Activated T-helper 1 cell treated with anti-CD3 and anti-CD28 coated beads, Interleukin-12 subunit alpha, Interleukin-12 subunit beta, Interleukin-2, Interleukin-4 antibody, amounts not matched to agents 30 ng/mL and 10 ng/mL and 1 ng/mL, durations not matched to agents 14 hours and 24 hours and 36 hours (primary cell): Measurements from ENCODE around the gene TTC28. TPM values are rescaled to one million over a fixed set of nuclear protein-coding genes. Genes with fewer than 3 reads are reported as not detected.

Source experiments
- DNase-seq: peaks from one replicate; pipeline ENCODE4 v3.0.0; 2021; ENCODE audit warnings: low spot score
- H3K27ac Mint-ChIP-seq: one replicate; pipeline ENCODE4 v1.8.0; 2021; ENCODE audit warnings: mild to moderate bottlenecking, mixed read lengths
- H3K27me3 Mint-ChIP-seq: one replicate; pipeline ENCODE4 v1.8.0; 2022; ENCODE audit warnings: mild to moderate bottlenecking, moderate library complexity, mixed read lengths; ENCODE audit not compliant: insufficient read depth
- H3K36me3 Mint-ChIP-seq: one replicate; pipeline ENCODE4 v1.8.0; 2021; ENCODE audit warnings: low read depth, mixed read lengths
- H3K4me1 Mint-ChIP-seq: one replicate; pipeline ENCODE4 v1.8.0; 2021; ENCODE audit warnings: low read depth, mixed read lengths
- H3K4me3 Mint-ChIP-seq: one replicate; pipeline ENCODE4 v1.8.0; 2021; ENCODE audit warnings: mild to moderate bottlenecking, moderate library complexity, mixed read lengths
- H3K9me3 Mint-ChIP-seq: one replicate; pipeline ENCODE4 v1.8.0; 2021; ENCODE audit warnings: mixed read lengths
- intact Hi-C: fragments of 100-400 bp; cut with micrococcal nuclease; formaldehyde crosslinking; loops from one replicate; pipeline ENCODE4 v1.15.1; 2024
- total RNA-seq: library from RNA; stranded (reverse); gene quantifications from 2 replicates; pipeline ENCODE4 v1.2.3, GENCODE V29; 2022

The TTC28 gene
- total RNA-seq, 1 donor from 2014 or later = 2.4 TPM

DNA sequence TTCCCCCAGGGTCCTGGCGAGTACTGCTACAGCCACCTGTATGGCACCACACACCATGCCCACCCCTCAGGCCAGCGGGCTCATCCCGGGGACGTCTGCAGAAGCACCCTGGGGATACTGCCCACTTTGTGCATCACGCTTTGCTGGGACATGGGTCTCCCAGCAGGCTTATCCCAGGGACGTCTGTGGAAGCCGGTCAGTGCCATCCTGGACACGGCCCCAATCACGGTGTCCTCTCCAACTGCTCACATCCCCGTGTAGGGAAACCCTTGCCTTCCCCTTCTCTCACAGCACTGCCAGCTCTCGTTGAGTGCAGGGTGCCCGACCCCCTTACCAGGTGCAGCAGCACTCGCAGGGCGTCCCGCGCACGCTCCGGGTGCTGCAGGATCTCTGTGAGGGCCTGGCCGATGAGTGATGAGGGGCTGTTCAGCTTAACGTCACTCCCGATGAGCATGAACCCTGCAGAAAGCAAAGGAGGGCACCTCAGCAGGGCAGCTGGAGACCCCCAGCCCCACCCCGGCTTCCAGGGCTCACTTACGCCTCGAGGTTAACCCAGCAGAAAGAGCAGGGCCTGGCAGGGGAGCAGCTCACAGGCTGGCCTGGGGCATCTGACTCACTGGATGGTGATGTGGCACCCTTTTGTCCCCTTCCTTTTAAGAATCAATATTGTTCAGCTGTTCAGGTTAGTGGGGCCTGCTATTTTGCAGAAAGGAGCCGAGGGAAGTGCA, 683.7 kb downstream of the TTC28 start:
- Mint-ChIP-seq H3K4me1 (no peaks in the 10 kb centered on the region), H3K27ac (no peak overlapping the region), H3K27me3 (no peaks in the 10 kb centered on the region), H3K4me3 (no peak overlapping the region), H3K36me3 (no peaks in the 10 kb centered on the region), H3K9me3 (no peaks in the 10 kb centered on the region)
- intact Hi-C loops = no loop called here
- DNase-seq = no peak

DNA sequence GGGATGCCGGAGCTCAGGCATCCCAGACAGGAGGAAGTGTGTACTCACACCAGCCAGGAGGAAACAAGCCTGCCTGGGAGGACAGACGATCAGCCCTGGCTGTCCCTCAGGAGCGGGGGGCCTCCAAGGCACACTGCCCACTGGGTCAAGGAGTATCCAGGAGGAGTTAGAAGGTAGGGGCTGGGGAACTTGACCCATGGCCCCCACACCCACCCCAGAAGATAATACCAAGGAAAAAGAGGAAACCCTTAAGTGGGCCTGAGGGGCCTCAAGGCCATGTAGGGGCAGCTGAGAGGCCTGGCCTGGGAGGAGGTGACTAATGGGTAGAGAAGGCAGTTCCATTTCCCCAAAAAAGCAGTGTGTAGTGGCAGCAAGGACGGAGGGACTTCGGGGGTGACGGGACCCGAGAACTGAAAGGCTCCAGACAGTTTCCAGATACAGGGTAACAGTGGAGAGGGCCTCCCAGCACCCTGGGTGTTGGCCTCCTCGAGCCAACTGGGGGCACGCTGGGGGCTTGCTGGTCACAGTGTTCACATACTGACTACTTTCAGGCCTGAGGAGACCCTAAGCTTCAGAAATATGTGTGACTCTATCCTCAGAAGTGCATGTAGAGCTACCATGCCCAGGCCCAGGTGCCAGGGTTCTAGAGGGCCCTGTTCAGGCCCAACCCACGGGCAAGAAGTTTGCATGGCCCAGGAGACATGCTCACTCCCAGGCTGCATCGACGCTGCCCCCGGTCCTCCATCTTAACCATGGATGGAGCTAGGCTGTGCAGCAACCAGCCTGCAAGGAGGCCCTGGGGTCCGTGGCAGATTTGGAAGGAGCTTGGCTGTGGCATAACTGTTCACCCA, 684.9 kb downstream of the TTC28 start:
- intact Hi-C loops = no loop called here
- Mint-ChIP-seq H3K9me3 (no peaks in the 10 kb centered on the region), H3K36me3 (no peaks in the 10 kb centered on the region)

DNA sequence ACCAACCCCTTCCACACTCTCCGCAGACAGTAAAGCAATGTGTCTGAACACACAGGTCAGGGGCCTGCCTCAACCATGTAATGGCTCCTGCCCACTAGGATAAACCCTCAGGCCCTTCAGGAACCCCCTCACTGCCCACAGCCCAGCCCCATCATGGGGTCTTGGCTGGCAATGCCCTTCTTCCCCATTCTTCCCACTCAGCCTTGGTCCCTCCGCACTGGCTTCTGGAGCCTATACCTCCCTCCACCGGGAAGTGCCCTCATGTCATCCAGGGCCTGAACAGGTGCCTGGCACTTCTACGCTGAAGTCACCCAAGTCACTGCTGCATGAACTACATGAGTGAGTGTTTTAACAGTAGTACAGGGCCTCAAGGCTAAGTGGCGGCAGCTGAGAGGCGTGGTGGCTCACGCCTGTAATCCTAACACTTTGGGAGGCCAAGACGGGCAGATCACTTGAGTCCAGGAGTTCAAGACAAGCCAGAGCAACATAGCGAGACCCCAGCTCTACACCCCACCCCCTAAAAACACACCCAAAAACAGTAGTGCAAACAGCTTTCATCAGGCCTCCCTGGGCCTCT, 685.8 kb downstream of the TTC28 start:
- Mint-ChIP-seq H3K4me1 (no peaks in the 10 kb centered on the region), H3K36me3 (no peaks in the 10 kb centered on the region), H3K27ac (no peak overlapping the region), H3K9me3 (no peaks in the 10 kb centered on the region), H3K4me3 (no peak overlapping the region), H3K27me3 (no peaks in the 10 kb centered on the region)
- no peak for DNase-seq
- intact Hi-C loops = no loop called here

More for the DNA sequence above, 684.9 kb downstream of the TTC28 start:
- no peak overlapping the region for H3K4me3 Mint-ChIP-seq
- DNase-seq = no peak
- no peaks in the 10 kb centered on the region for H3K27me3 Mint-ChIP-seq
- no peak overlapping the region for H3K27ac Mint-ChIP-seq
- no peaks in the 10 kb centered on the region for H3K4me1 Mint-ChIP-seq

DNA sequence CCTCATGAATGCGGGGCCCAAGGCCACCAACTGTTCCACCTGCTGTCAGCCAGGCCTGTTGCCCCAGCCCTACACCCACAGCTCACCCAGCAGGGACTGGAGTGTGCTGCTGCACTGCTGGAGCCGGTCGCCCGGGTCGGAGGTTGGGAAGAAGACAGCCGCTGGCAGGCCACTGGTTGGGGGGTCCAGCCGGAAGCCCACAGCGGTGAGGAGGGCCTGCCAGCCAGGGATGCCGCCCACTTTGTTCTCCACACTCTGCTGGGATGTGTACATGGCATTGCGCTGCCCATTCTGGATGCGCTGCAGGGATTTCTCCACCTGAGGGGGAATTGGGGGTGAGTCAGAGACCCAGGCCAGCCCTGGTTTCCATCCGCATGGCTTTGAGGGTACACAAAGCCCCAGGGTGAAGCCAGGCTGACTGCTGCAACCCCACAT, 686.4 kb downstream of the TTC28 start:
- H3K9me3 Mint-ChIP-seq = no peaks in the 10 kb centered on the region
- no peaks in the 10 kb centered on the region for H3K27me3 Mint-ChIP-seq

DNA sequence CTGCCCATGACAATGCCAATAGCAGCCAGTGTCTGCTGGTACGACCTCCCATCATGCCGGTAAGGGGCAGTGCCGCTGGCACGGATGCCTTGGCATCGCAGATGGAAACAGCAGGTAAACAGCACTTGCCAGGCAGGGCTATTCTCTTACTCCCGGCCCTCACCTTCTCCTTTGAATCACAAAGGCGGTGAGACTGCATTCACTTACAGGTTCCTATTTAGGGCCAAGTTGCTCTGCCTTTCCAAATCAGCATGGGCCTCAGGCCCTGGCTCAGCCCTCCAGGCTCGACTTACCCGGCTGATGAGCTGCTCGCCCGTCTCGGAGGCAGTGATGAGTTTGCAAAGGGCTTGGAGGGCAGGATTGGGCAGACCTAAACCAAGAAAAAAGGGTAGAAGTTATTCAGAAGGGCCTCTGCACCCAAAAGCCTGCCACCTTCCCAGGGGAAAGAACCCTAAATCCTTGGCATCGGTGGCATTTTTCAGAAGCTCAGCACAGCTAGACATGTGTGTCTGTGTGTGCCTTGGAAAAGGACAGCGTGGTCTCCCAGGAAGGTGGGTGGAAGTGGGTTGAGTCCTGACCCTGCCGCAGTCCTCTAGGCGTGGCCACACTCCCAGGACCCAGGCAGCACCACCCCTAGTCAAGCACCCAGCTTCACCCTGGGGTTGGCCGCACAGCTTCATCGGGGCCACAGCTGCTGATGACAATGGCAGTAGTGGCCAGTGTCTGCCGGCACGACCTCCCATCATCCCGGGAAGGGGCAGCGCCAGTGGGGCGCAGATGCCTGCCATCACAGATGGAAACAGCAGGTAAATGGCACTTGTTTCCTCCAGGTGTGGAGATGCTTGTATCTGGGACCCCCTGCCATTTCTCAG, 687.1 kb downstream of the TTC28 start:
- intact Hi-C loops = no loop called here
- Mint-ChIP-seq H3K36me3 (no peaks in the 10 kb centered on the region), H3K4me1 (no peaks in the 10 kb centered on the region), H3K9me3 (no peaks in the 10 kb centered on the region), H3K27ac (no peak overlapping the region), H3K27me3 (no peaks in the 10 kb centered on the region), H3K4me3 (no peak overlapping the region)
- no peak for DNase-seq

More for the DNA sequence above, 686.4 kb downstream of the TTC28 start:
- H3K4me3 Mint-ChIP-seq = no peak overlapping the region
- no peaks in the 10 kb centered on the region for H3K4me1 Mint-ChIP-seq
- no peak for DNase-seq
- intact Hi-C loops = no loop called here
- H3K36me3 Mint-ChIP-seq = no peaks in the 10 kb centered on the region
- H3K27ac Mint-ChIP-seq = no peak overlapping the region

DNA sequence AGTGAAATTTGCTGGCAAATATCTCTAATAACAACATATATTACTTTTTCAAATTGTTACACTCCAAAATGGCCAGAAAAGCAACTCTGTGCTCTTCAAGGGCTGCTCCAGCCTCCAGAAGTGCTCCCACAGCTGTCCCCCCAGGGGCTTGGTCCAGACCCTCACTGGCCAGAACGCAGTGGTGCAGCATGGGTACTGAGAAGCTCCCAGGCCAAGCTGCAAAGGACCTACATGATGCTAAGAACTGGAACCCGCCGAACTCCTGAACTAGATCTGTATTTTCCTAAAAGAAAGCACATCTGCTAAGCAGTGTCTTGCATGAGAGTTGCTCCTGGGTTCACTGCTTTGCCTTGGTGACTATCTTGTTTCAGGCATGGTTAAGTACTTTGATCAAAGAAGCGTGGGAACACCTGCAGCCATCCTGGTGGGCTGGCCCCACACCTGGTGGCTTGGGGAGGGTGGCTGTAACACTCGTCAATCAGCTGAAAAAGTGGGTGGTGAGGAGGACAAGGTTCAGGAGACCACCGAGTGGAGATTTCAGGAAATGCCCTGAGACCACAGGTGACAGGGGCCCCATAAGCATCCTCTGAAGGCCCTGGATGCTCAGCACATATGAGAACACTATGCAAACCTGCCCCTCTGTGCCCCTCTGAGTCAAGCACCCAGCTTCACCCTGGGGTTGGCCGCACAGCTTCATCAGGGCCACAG, 687.9 kb downstream of the TTC28 start:
- Mint-ChIP-seq H3K4me3 (no peak overlapping the region), H3K9me3 (no peaks in the 10 kb centered on the region)
- intact Hi-C loops = no loop called here

DNA sequence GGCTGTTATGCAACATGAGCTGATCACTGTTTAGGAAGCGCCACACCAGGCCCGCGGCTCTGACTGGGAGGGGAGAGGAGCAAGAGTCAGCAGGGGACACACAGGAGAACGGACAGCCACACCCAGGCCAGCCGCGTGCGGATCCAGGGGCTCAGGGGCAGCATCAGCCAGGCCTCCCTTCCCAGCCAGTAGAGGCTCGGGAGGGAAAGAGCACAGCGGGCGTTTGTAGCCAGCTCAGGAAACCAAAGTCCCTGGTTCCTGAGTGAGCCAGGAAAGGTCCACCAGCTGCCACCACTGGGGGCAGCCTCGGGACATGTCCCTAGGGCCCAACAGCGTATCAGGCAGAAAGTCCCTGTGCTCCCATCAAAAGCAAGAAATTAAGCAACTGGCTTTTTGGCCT, 688.8 kb downstream of the TTC28 start:
- Mint-ChIP-seq H3K27me3 (no peaks in the 10 kb centered on the region), H3K9me3 (no peaks in the 10 kb centered on the region), H3K4me3 (no peak overlapping the region), H3K36me3 (no peaks in the 10 kb centered on the region), H3K27ac (peak overlapping the region; percentile 70), H3K4me1 (no peaks in the 10 kb centered on the region)
- no peak for DNase-seq
- intact Hi-C loops = no loop called here

More for the DNA sequence above, 687.9 kb downstream of the TTC28 start:
- DNase-seq = no peak
- H3K4me1 Mint-ChIP-seq = no peaks in the 10 kb centered on the region
- H3K27me3 Mint-ChIP-seq = no peaks in the 10 kb centered on the region
- no peak overlapping the region for H3K27ac Mint-ChIP-seq
- no peaks in the 10 kb centered on the region for H3K36me3 Mint-ChIP-seq

DNA sequence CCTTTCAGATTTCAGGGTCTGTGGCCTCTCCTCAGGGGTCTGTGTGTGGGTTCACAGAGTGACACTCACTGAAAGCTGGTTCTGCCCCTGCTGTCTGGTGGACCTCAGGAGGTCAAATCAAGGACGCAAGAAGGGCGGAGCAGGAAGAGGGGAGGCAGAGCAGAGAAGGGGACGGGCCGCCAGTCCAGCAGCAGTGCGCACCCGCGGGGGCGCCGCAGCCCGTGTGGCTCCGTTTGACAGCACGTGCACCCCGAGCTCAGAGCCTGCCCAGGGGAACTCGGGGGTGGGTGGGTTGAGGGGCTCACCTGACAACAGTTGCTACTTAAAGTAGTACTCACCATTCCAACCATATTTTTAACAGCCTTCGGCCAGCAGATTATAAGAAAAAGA, 689.2 kb downstream of the TTC28 start:
- H3K27me3 Mint-ChIP-seq = no peaks in the 10 kb centered on the region
- H3K4me3 Mint-ChIP-seq = no peak overlapping the region
- no peak for DNase-seq

DNA sequence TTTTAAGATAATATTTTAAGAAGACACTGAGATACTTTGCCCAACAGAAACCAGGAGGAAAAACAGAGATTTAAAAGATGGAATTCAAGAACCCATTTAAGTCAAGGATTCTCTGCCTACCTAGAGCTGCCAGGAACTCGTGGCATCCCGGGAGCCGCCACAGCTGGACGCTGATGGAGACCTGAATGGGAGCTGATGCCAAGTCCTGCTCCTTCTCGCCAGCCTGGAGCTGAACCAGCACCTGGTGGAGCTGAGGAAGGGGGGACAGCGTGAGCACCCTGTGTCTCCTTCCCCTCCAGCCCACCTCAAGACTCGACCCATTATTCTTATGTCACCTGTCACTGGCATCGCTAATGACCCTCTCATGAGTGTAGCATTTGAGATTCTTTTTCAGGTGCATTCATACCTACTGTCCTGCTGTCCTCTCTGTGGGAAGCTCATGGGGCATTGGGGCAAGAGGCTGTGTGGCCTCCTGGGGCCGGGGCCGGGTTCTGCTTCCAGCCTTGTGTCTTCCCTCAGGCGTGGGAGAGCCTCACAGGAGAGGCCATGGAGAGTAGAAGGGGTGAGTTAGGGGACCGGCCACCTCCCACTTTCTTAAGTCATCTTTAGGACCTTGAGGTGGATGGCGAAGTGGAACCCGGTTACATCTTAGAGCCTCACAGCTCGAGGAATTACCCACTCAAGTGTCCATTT, 689.7 kb downstream of the TTC28 start:
- intact Hi-C loops = no loop called here
- no peaks in the 10 kb centered on the region for H3K27me3 Mint-ChIP-seq
- no peaks in the 10 kb centered on the region for H3K9me3 Mint-ChIP-seq
- H3K27ac Mint-ChIP-seq = no peak overlapping the region
- H3K4me1 Mint-ChIP-seq = no peaks in the 10 kb centered on the region
- no peak for DNase-seq
- H3K4me3 Mint-ChIP-seq = no peak overlapping the region
- H3K36me3 Mint-ChIP-seq = no peaks in the 10 kb centered on the region

More for the DNA sequence above, 689.2 kb downstream of the TTC28 start:
- H3K9me3 Mint-ChIP-seq = no peaks in the 10 kb centered on the region
- intact Hi-C loops = no loop called here
- no peaks in the 10 kb centered on the region for H3K4me1 Mint-ChIP-seq
- no peaks in the 10 kb centered on the region for H3K36me3 Mint-ChIP-seq
- peak overlapping the region; percentile 70 for H3K27ac Mint-ChIP-seq

DNA sequence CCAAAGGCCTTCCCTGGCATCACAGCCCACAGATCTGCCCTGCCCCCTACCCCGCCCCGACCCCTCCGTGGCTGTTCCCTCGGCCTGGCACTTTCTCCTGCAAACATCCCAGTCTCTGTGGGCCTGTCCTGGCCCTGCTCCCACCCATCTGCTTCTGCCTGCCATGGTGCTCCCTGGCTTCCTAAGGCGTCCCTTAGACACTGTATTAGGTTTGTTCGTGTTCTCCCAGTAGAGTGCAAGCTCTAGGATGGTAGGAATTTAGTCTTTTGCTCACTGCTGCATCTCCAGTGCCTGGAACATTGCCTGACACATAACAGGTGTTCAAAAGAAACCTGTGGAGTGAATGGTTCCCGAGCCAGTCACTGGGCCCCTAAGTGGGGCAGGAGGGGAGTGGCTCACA, 690.9 kb downstream of the TTC28 start:
- no peak for DNase-seq
- Mint-ChIP-seq H3K4me1 (no peaks in the 10 kb centered on the region), H3K36me3 (no peaks in the 10 kb centered on the region), H3K27me3 (no peaks in the 10 kb centered on the region), H3K4me3 (no peak overlapping the region), H3K9me3 (no peaks in the 10 kb centered on the region), H3K27ac (no peak overlapping the region)
- intact Hi-C loops = no loop called here

DNA sequence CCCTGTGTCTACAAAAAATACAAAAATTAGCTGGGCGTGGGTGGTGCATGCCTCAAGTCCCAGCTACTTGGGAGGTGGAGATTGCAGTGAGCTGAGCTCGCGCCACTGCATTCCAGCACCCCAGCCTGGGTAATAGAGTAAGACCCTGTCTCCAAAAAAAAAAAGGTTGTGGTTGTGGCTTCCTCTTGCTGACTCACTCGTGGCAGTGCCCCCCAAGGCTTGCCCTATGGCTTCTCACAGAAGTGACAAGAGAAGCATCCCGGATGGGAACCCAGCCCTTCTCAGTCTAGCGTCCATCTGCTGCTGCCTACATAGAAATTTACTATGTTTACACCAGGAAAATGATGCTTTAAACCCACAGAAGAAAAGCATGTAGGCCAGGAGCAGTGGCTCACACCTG, 692.1 kb downstream of the TTC28 start:
- no peak overlapping the region for H3K27ac Mint-ChIP-seq
- no peaks in the 10 kb centered on the region for H3K27me3 Mint-ChIP-seq
- H3K4me3 Mint-ChIP-seq = no peak overlapping the region
- H3K4me1 Mint-ChIP-seq = no peaks in the 10 kb centered on the region
- no peak for DNase-seq
- no peaks in the 10 kb centered on the region for H3K36me3 Mint-ChIP-seq
- intact Hi-C loops = no loop called here
- no peaks in the 10 kb centered on the region for H3K9me3 Mint-ChIP-seq

DNA sequence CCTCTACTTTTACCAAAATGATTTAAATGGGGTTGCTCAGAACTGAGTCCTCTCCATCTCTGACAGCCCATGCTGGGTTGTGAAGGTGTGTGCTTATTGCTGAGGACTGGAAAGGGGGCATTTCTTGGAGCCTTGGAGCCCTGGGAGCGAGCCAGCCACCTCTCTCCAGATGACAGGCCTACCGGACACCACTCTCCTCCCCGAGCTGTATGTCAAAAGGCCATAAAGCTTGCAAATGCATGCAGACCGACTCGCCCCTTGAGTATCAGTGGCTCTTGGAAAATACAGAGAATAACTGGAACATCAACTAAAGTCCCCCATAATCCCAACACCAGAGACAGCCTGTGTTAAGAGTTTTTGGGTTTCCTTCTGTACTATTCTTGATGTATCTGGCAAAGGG, 692.7 kb downstream of the TTC28 start:
- intact Hi-C loops = no loop called here
- no peak overlapping the region for H3K4me3 Mint-ChIP-seq
- no peaks in the 10 kb centered on the region for H3K27me3 Mint-ChIP-seq
- DNase-seq = no peak
- no peak overlapping the region for H3K27ac Mint-ChIP-seq
- no peaks in the 10 kb centered on the region for H3K36me3 Mint-ChIP-seq
- H3K9me3 Mint-ChIP-seq = no peaks in the 10 kb centered on the region
- no peaks in the 10 kb centered on the region for H3K4me1 Mint-ChIP-seq
